Measurements from ENCODE around the gene HOPX.

HOPX gene

GRCh38 chr4:56657818-56658217 lies 23.3 kb downstream of the HOPX start:
- in situ Hi-C loops (cut with HindIII; ENCODE audit: low sequenced_read_pairs) = no loop called here
- DNase-seq (ENCODE audit: low read depth) = no peak
- H3K4me3 ChIP-seq (ENCODE audit: low read depth, low read length) = no peak overlapping the region
- TF ChIP-seq CTCF (IDR thresholded peaks at IDR 0.05; ENCODE audit: low read depth, low read length, missing control alignments) = no peak

- in situ Hi-C loops (cut with HindIII; ENCODE audit: low sequenced_read_pairs) = no loop called here
- no peak for DNase-seq (ENCODE audit: low read depth)
- H3K4me3 ChIP-seq (ENCODE audit: low read depth, low read length) = no peak overlapping the region
- no peak for TF ChIP-seq CTCF (IDR thresholded peaks at IDR 0.05; ENCODE audit: low read depth, low read length, missing control alignments)
Observed at GRCh38 chr4:56657128-56657527, 24.0 kb downstream of the HOPX start.

GRCh38 chr4:56656346-56656643 lies 24.8 kb downstream of the HOPX start:
- in situ Hi-C loops (cut with HindIII; ENCODE audit: low sequenced_read_pairs) = no loop called here
- DNase-seq (ENCODE audit: low read depth) = no peak
- H3K4me3 ChIP-seq (ENCODE audit: low read depth, low read length) = peak overlapping the region; percentile 48
- TF ChIP-seq CTCF (IDR thresholded peaks at IDR 0.05; ENCODE audit: low read depth, low read length, missing control alignments) = peak; percentile 39

GRCh38 chr4:56655627-56656345 lies 25.3 kb downstream of the HOPX start:
- DNase-seq (ENCODE audit: low read depth) = no peak
- TF ChIP-seq CTCF (IDR thresholded peaks at IDR 0.05; ENCODE audit: low read depth, low read length, missing control alignments) = no peak
- in situ Hi-C loops (cut with HindIII; ENCODE audit: low sequenced_read_pairs) = no loop called here
- peak overlapping the region; percentile 48 for H3K4me3 ChIP-seq (ENCODE audit: low read depth, low read length)

- DNase-seq (ENCODE audit: low read depth) = no peak
- peak overlapping the region; percentile 48 for H3K4me3 ChIP-seq (ENCODE audit: low read depth, low read length)
- no peak for TF ChIP-seq CTCF (IDR thresholded peaks at IDR 0.05; ENCODE audit: low read depth, low read length, missing control alignments)
- in situ Hi-C loops (cut with HindIII; ENCODE audit: low sequenced_read_pairs) = no loop called here
Observed at GRCh38 chr4:56655209-56655626, 25.9 kb downstream of the HOPX start.

- no peak overlapping the region for H3K4me3 ChIP-seq (ENCODE audit: low read depth, low read length)
- in situ Hi-C loops (cut with HindIII; ENCODE audit: low sequenced_read_pairs) = no loop called here
- no peak for TF ChIP-seq CTCF (IDR thresholded peaks at IDR 0.05; ENCODE audit: low read depth, low read length, missing control alignments)
- no peak for DNase-seq (ENCODE audit: low read depth)
Observed at GRCh38 chr4:56654238-56654632, 26.9 kb downstream of the HOPX start.

All from astrocyte of the cerebellum (primary cell).